ENCODE data around the gene TMED9. TPM values are rescaled to one million over a fixed set of nuclear protein-coding genes. Genes with fewer than 3 reads are reported as not detected.

The TMED9 gene
- total RNA-seq, 2 donors from 2014 or later = 184 to 205 TPM

DNA sequence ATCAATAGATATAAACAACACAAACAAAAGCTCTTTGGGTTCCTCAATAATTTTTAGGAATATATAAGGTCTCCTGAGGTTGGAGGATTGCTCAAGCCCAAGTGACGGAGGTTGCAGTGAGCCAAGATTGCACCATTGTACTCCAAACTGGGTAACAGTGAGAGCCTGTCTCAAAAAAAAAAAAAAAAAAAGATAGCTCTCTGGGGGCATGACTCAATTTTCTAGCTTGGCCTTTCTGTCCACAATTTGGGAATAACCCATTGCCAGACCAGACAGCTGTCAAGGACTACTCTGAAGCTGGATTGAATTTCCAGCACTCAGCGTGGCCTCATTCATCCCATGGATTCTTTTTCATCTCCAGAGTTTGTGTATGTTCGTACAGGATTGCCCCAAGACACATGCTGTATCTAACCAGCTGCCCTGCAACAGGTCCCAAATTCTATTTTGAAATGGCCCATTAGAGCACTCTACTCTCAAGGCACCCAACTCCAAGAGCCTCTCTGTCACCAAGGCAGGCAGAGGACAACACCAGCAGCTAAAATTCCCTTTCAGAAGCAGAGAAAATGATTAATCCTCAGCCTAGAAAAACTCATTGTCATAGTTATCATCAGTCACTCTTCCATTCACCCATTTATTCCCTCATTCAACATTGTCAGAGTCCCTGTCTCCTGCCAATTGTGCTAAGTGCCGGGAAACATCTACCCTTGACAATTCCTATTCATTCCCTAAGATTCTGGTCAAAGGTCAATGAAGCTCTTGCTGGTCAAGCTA, 46.3 kb upstream of the TMED9 start:
- Mint-ChIP-seq H3K27ac (peak overlapping the region; percentile 86), H3K4me1 (peaks cover 37% of the 10 kb centered on the region), H3K4me3 (peak overlapping the region; percentile 24), H3K36me3 (ENCODE audit: low read depth) (peaks cover 31% of the 10 kb centered on the region), H3K9me3 (no peaks in the 10 kb centered on the region), H3K27me3 (ENCODE audit: insufficient read depth) (no peaks in the 10 kb centered on the region)
- TF ChIP-seq, protein P1, sequence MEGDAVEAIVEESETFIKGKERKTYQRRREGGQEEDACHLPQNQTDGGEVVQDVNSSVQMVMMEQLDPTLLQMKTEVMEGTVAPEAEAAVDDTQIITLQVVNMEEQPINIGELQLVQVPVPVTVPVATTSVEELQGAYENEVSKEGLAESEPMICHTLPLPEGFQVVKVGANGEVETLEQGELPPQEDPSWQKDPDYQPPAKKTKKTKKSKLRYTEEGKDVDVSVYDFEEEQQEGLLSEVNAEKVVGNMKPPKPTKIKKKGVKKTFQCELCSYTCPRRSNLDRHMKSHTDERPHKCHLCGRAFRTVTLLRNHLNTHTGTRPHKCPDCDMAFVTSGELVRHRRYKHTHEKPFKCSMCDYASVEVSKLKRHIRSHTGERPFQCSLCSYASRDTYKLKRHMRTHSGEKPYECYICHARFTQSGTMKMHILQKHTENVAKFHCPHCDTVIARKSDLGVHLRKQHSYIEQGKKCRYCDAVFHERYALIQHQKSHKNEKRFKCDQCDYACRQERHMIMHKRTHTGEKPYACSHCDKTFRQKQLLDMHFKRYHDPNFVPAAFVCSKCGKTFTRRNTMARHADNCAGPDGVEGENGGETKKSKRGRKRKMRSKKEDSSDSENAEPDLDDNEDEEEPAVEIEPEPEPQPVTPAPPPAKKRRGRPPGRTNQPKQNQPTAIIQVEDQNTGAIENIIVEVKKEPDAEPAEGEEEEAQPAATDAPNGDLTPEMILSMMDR (conservative IDR thresholded peaks at IDR 0.05) = no peak
- Histone ChIP-seq H3K36me3 (ENCODE audit: control insufficient read depth, insufficient read depth, low read length) (peaks cover 56% of the 10 kb centered on the region), H3K4me1 (ENCODE audit: control insufficient read depth, insufficient read depth, low read length) (peaks cover 27% of the 10 kb centered on the region), H3K27me3 (ENCODE audit: control insufficient read depth, insufficient read depth, low read length, poor library complexity, severe bottlenecking) (no peaks in the 10 kb centered on the region), H3K27ac (ENCODE audit: low read depth, low read length) (peak overlapping the region; percentile 25), H3K4me3 (ENCODE audit: low read length) (peak overlapping the region; percentile 30), H3K9me3 (ENCODE audit: control insufficient read depth, low read length) (no peaks in the 10 kb centered on the region), H3K9ac (ENCODE audit: extremely low read depth, low read length, poor library complexity, severe bottlenecking) (no peak overlapping the region)
- no peak for DNase-seq
- WGBS, 2 experiments (ENCODE audit: insufficient coverage in 1 of 2, insufficient read length in 1 of 2) = 83 to 87% methylated on average over 3 to 4 of the region's 4 CpGs

DNA sequence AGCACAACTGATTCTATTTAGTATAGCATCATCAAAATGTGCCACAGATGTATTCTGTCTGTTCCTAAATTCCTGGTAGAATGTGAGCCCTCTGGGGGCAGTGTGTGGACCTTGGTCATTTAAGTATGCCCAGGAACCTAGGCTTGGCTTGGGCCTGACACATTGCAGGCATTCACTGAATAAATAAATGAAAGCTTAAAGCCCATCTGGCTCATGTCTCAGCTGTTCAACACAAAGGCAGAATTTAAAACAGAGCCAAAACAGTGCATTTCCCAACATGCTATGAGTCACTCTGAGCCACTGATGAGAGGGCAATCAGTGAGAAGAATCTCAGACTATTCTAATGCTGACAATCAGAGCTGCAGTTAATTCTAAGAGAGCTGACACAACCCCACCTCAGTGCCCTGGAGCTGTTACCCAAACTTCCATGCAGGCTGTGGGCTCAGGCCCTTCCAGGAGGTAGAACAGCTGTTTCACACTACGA, 45.7 kb upstream of the TMED9 start:
- Histone ChIP-seq H3K9me3 (ENCODE audit: control insufficient read depth, low read length) (no peaks in the 10 kb centered on the region), H3K27ac (ENCODE audit: low read depth, low read length) (peak overlapping the region; percentile 25), H3K9ac (ENCODE audit: extremely low read depth, low read length, poor library complexity, severe bottlenecking) (no peak overlapping the region), H3K4me3 (ENCODE audit: low read length) (peak overlapping the region; percentile 30), H3K4me1 (ENCODE audit: control insufficient read depth, insufficient read depth, low read length) (peaks cover 27% of the 10 kb centered on the region), H3K27me3 (ENCODE audit: control insufficient read depth, insufficient read depth, low read length, poor library complexity, severe bottlenecking) (no peaks in the 10 kb centered on the region), H3K36me3 (ENCODE audit: control insufficient read depth, insufficient read depth, low read length) (peaks cover 57% of the 10 kb centered on the region)
- Mint-ChIP-seq H3K4me1 (peaks cover 37% of the 10 kb centered on the region), H3K27ac (peak overlapping the region; percentile 86), H3K36me3 (ENCODE audit: low read depth) (peaks cover 32% of the 10 kb centered on the region), H3K27me3 (ENCODE audit: insufficient read depth) (no peaks in the 10 kb centered on the region), H3K4me3 (no peak overlapping the region), H3K9me3 (no peaks in the 10 kb centered on the region)
- TF ChIP-seq, protein P1 (conservative IDR thresholded peaks at IDR 0.05) = peak; percentile 44
- 86 to 88% methylated on average over 1 of the region's 1 CpG for WGBS, 2 experiments (ENCODE audit: insufficient coverage in 1 of 2, insufficient read length in 1 of 2)
- DNase-seq = no peak

DNA sequence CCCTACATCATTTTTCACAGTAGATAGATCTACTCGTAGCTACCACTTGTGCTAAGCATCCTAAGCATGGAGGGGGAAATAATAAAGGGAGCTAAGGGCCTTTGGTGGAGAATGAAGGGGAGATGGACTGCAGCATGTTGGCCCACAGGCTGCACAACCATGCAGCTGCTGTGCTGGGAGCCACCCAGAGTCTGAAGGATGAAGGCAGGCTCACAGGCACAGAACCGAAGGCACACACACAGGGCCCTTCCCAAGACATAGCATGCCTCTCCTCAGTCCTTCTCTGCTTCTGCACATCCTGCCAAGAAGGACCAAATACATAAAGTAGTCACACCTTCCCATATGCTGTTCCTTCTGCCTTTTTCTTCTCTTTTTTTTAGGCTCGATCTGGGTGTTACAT, 44.3 kb upstream of the TMED9 start:
- Histone ChIP-seq H3K4me3 (ENCODE audit: low read length) (no peak overlapping the region), H3K36me3 (ENCODE audit: control insufficient read depth, insufficient read depth, low read length) (peaks cover 61% of the 10 kb centered on the region)
- 96 to 100% methylated on average over 1 to 3 of the region's 3 CpGs for WGBS, 2 experiments (ENCODE audit: insufficient coverage in 1 of 2, insufficient read length in 1 of 2)

More for the DNA sequence above, 44.3 kb upstream of the TMED9 start:
- H3K9ac ChIP-seq (ENCODE audit: extremely low read depth, low read length, poor library complexity, severe bottlenecking) = no peak overlapping the region
- no peak overlapping the region for H3K27ac ChIP-seq (ENCODE audit: low read depth, low read length)
- H3K9me3 Mint-ChIP-seq = no peaks in the 10 kb centered on the region
- no peak overlapping the region for H3K27ac Mint-ChIP-seq
- no peaks in the 10 kb centered on the region for H3K27me3 Mint-ChIP-seq (ENCODE audit: insufficient read depth)
- peaks cover 30% of the 10 kb centered on the region for H3K4me1 ChIP-seq (ENCODE audit: control insufficient read depth, insufficient read depth, low read length)
- no peaks in the 10 kb centered on the region for H3K9me3 ChIP-seq (ENCODE audit: control insufficient read depth, low read length)
- H3K4me1 Mint-ChIP-seq = peaks cover 38% of the 10 kb centered on the region
- no peak for DNase-seq
- peaks cover 34% of the 10 kb centered on the region for H3K36me3 Mint-ChIP-seq (ENCODE audit: low read depth)
- no peak overlapping the region for H3K4me3 Mint-ChIP-seq
- no peaks in the 10 kb centered on the region for H3K27me3 ChIP-seq (ENCODE audit: control insufficient read depth, insufficient read depth, low read length, poor library complexity, severe bottlenecking)
- TF ChIP-seq, protein P1 (conservative IDR thresholded peaks at IDR 0.05) = no peak

Measured in endodermal cell (in vitro differentiated cells).